GM12878 (cell line): ENCODE results near the gene CLCN7. TPM values are rescaled to one million over a fixed set of nuclear protein-coding genes. Genes with fewer than 3 reads are reported as not detected.
A peak's percentile ranks its signal among the peaks of the same experiment; 100 is the strongest.

Source experiments
- ATAC-seq: fragments of 200-7000 bp; cut with Tn5 transposase; 3 replicates; pipeline ENCODE4 v1.9.1; 2020; ENCODE audit warnings: mild to moderate bottlenecking, moderate library complexity
- BruUV-seq: library from RNA; stranded (reverse); fragments of 400-500 nt; replicated peaks from 2 replicates; lab custom pipeline; 2021; lab: Mats Ljungman, UMichigan
- CTCF ChIA-PET: fragments of 300-600 bp; sonication (Branson Sonifier 250); formaldehyde crosslinking; extraction: SDS; loops from one replicate; lab custom pipeline; 2021; ENCODE audit warnings: inconsistent platforms; lab: Yijun Ruan, JAX
- POLR2A ChIA-PET: fragments of 350-600 bp; formaldehyde crosslinking; extraction: SDS; loops from one replicate; lab custom pipeline; 2021; ENCODE audit warnings: inconsistent platforms; lab: Charles Lee
- RAD21 ChIA-PET: fragments of 300-600 bp; sonication (Branson Sonifier 250); formaldehyde crosslinking; loops from one replicate; lab custom pipeline; 2023; ENCODE audit warnings: antibody characterized with exemption; ENCODE audit not compliant: unreplicated experiment; lab: Charles Lee
- SMC1A ChIA-PET: fragments of 300-600 bp; sonication (Branson Sonifier 250); formaldehyde crosslinking; loops from one replicate; lab custom pipeline; 2023; ENCODE audit not compliant: unreplicated experiment, uncharacterized antibody; lab: Charles Lee
- DNase-seq: peaks from one replicate; pipeline ENCODE4 v3.0.0-alpha.2; 2011; ENCODE audit warnings: low read depth, low spot score
- FAIRE-seq: peaks from 3 replicates; lab custom pipeline; 2011; peaks lifted over from hg19 to GRCh38; lab: Jason Lieb, UNC
- H2AFZ ChIP-seq: 2 replicates; pipeline ENCODE4 v1.6.0; 2011; ENCODE audit warnings: low read depth, low read length, control low read depth; ENCODE audit not compliant: control insufficient read depth
- H3K27ac ChIP-seq: 2 replicates; pipeline ENCODE4 v1.5.1; 2011; ENCODE audit warnings: control low read depth; ENCODE audit not compliant: control insufficient read depth, insufficient read depth
- H3K27me3 ChIP-seq, 2 experiments: replicated peaks in 1 of 2; 2 replicates each; pipeline versions ENCODE4 v1.6.0 to v1.6.1; 2011; ENCODE audit warnings: low read length in 1 of 2; ENCODE audit not compliant: control insufficient read depth in 2 of 2, insufficient read depth in 2 of 2
- H3K36me3 ChIP-seq, 2 experiments: 2 replicates each; pipeline ENCODE4 v1.5.1; 2011; ENCODE audit warnings: low read length in 1 of 2; ENCODE audit not compliant: control insufficient read depth in 2 of 2, insufficient read depth in 2 of 2
- H3K4me1 ChIP-seq: 2 replicates; pipeline ENCODE4 v1.6.1; 2011; ENCODE audit warnings: mild to moderate bottlenecking, low read length, moderate library complexity, mixed read lengths; ENCODE audit not compliant: control insufficient read depth, insufficient read depth
- H3K4me2 ChIP-seq: 2 replicates; pipeline ENCODE4 v1.6.0; 2011; ENCODE audit warnings: control low read depth; ENCODE audit not compliant: control insufficient read depth, insufficient read depth
- H3K4me3 ChIP-seq: fragments of 200-600 bp; sonication (generic); 2 replicates; pipeline ENCODE4 v1.5.1; 2016
- H3K79me2 ChIP-seq: 2 replicates; pipeline ENCODE4 v1.6.0; 2011; ENCODE audit warnings: low read length; ENCODE audit not compliant: control insufficient read depth, insufficient read depth
- H3K9ac ChIP-seq: 2 replicates; pipeline ENCODE4 v1.8.0; 2011; ENCODE audit warnings: low read length, control low read depth, mixed read lengths; ENCODE audit not compliant: control insufficient read depth, insufficient read depth
- H3K9me3 ChIP-seq: replicated peaks from 3 replicates; pipeline ENCODE4 v1.5.1; 2011; ENCODE audit warnings: mild to moderate bottlenecking, low read length; ENCODE audit not compliant: control insufficient read depth, insufficient read depth
- H4K20me1 ChIP-seq: 2 replicates; pipeline ENCODE4 v1.6.0; 2011; ENCODE audit not compliant: control insufficient read depth, insufficient read depth
- KLF5 ChIP-seq: fragments of 450-650 bp; IDR thresholded peaks from 2 replicates; pipeline ENCODE4 v1.6.1; 2014; ENCODE audit warnings: mild to moderate bottlenecking; ENCODE audit not compliant: partially characterized antibody
- MAX ChIP-seq: IDR thresholded peaks from 2 replicates; pipeline ENCODE4 v1.6.1; 2012; ENCODE audit warnings: low read depth, low read length, improper control_type of control experiment
- NFIC ChIP-seq: IDR thresholded peaks from 2 replicates; pipeline ENCODE4 v1.6.1; 2012; ENCODE audit warnings: low read depth, mild to moderate bottlenecking, inconsistent platforms, low read length, moderate library complexity
- NFYB ChIP-seq: IDR thresholded peaks from 2 replicates; pipeline ENCODE4 v1.6.1; 2011; ENCODE audit warnings: low read depth, mild to moderate bottlenecking, low read length, improper control_type of control experiment, moderate library complexity; ENCODE audit not compliant: insufficient read depth
- PAX8 ChIP-seq: fragments of 450-650 bp; IDR thresholded peaks from 2 replicates; pipeline ENCODE4 v1.6.1; 2017; ENCODE audit warnings: mild to moderate bottlenecking, moderate library complexity
- POLR2AphosphoS2 ChIP-seq: IDR thresholded peaks from 2 replicates; pipeline ENCODE4 v1.6.1; 2011; ENCODE audit warnings: low read depth, mild to moderate bottlenecking, low read length, improper control_type of control experiment, moderate library complexity
- RBBP5 ChIP-seq: fragments of 200-600 bp; sonication (generic); conservative IDR thresholded peaks from 2 replicates; pipeline ENCODE4 v1.6.1; 2016
- SMAD5 ChIP-seq: IDR thresholded peaks from 2 replicates; pipeline ENCODE4 v1.6.1; 2016; ENCODE audit warnings: antibody characterized with exemption, low read depth
- SPI1 ChIP-seq: IDR thresholded peaks from 2 replicates; pipeline ENCODE4 v1.6.1; 2011; ENCODE audit warnings: low read depth, mild to moderate bottlenecking, low read length, moderate library complexity, borderline replicate concordance; ENCODE audit not compliant: insufficient read depth
- ZNF274 ChIP-seq: IDR thresholded peaks from one replicate; pipeline ENCODE4 v1.8.0; 2011; ENCODE audit not compliant: insufficient read length, insufficient read depth
- WGBS: methylation state at CpG from one replicate; pipeline ENCODE4 v1.1.6; 2016; ENCODE audit warnings: low lambda C conversion rate; ENCODE audit not compliant: insufficient replicate concordance, insufficient coverage; ENCODE audit errors: missing lambda C conversion rate; 5-methylcytosine and 5-hydroxymethylcytosine counted together
- in situ Hi-C: fragments of 300-500 bp; cut with MboI; formaldehyde crosslinking; loops from 9 replicates; pipeline ENCODE4 v1.14.3; 2018; ENCODE audit warnings: mixed read lengths
- intact Hi-C: fragments of 100-400 bp; cut with micrococcal nuclease; formaldehyde crosslinking; loops from one replicate; pipeline ENCODE4 v1.14.2; 2022; ENCODE audit not compliant: unreplicated experiment
- polyA plus RNA-seq, 11 experiments: library from polyadenylated mRNA; depleted of rRNA in 4 of 11; unstranded in 6 of 11; stranded (reverse) in 5 of 11; fragments of >200 nt; fragmentation: Nextera tagmentation in 4 of 11; fragmentation: Illumina TruSeq in 1 of 11; extraction: Ambion mirVana in 4 of 11; extraction: Trizol in 1 of 11; gene quantifications; 1 replicate in 1 of 11; 2 replicates in 10 of 11; pipeline versions ENCODE4 v1.2.1 to v1.2.3, GENCODE V29; 2011 to 2016; ENCODE audit warnings: inconsistent platforms in 2 of 11, missing spikeins in 2 of 11, low read depth in 1 of 11
- total RNA-seq, 4 experiments: library from RNA; depleted of rRNA in 3 of 4; stranded (reverse); fragments of >200 nt in 3 of 4; fragmentation: Illumina TruSeq in 1 of 4; extraction: Trizol in 1 of 4; gene quantifications; 2 replicates each; pipeline versions ENCODE4 v1.2.1 to v1.2.3, GENCODE V29; 2013 to 2021
- TF ChIP-seq, protein P1 (sequence below), 3 experiments: IDR thresholded peaks in 2 of 3; conservative IDR thresholded peaks in 1 of 3; 2 replicates each; pipeline ENCODE4 v1.5.1; 2011; ENCODE audit warnings: low read depth in 3 of 3, low read length in 3 of 3, mild to moderate bottlenecking in 3 of 3, control low read depth in 2 of 3, moderate library complexity in 2 of 3, inconsistent platforms in 1 of 3, mixed read lengths in 1 of 3; ENCODE audit not compliant: control insufficient read depth in 2 of 3, insufficient read depth in 1 of 3; ENCODE audit errors: extremely low read depth in 1 of 3
- TF ChIP-seq, protein P2 (sequence below): fragments of 450-650 bp; IDR thresholded peaks from 2 replicates; pipeline ENCODE4 v1.6.1; 2017; ENCODE audit warnings: low read depth, mild to moderate bottlenecking, moderate library complexity

The CLCN7 gene
- total and polyA plus RNA-seq, 10 of the 15 experiments (the other 5 are each of a cell fraction or from before 2014, with no cell fraction given), result 0.04 to 62.5 (median 19.9) TPM

GRCh38 chr16:1494129-1494640, 19.4 kb upstream of the CLCN7 start:
- H3K9ac ChIP-seq, result peak overlapping the region; percentile 92
- H3K27me3 ChIP-seq, result no peaks in the 10 kb centered on the region
- ChIA-PET CTCF (interaction anchor here (1.1 to 1.8 kb wide), 2 partner anchors 65 kb away, joined by 3 to 6 read pairs; no protein-coding TSS in a partner anchor), RAD21 (no interaction called here), POLR2A (interaction anchor here (1.2 kb wide), 1 partner anchor 73 kb away, joined by 4 read pairs; the partner anchor contains the start of gene UQCC4), SMC1A (interaction anchor here (1.2 kb wide), 1 partner anchor 10 kb away, joined by 3 read pairs; no protein-coding TSS in a partner anchor)
- H4K20me1 ChIP-seq, result no peaks in the 10 kb centered on the region
- H3K9me3 ChIP-seq, result no peaks in the 10 kb centered on the region
- H3K27ac ChIP-seq, result no peak overlapping the region
- WGBS, result 43% methylated on average over 25 of the region's 25 CpGs
- no peak for FAIRE-seq
- peak; percentile 4; the same call in 1 of the 3 replicates for ATAC-seq
- in situ Hi-C loops (no loop called here), intact Hi-C loops (no loop called here)
- H3K4me1 ChIP-seq, result peaks cover 6% of the 10 kb centered on the region
- peaks cover 17% of the 10 kb centered on the region for H3K79me2 ChIP-seq
- no peak for DNase-seq
- peaks cover 3 to 7% of the 10 kb centered on the region in 2 experiments; a peak in 3 of 4 replicates for H3K36me3 ChIP-seq
- peak overlapping the region; percentile 95 for H3K4me3 ChIP-seq
- H2AFZ ChIP-seq, result no peak overlapping the region
- peak overlapping the region; percentile 94 for H3K4me2 ChIP-seq
- no TSS peak for BruUV-seq
- TF ChIP-seq RBBP5, result no peak
- TF ChIP-seq, protein P1, sequence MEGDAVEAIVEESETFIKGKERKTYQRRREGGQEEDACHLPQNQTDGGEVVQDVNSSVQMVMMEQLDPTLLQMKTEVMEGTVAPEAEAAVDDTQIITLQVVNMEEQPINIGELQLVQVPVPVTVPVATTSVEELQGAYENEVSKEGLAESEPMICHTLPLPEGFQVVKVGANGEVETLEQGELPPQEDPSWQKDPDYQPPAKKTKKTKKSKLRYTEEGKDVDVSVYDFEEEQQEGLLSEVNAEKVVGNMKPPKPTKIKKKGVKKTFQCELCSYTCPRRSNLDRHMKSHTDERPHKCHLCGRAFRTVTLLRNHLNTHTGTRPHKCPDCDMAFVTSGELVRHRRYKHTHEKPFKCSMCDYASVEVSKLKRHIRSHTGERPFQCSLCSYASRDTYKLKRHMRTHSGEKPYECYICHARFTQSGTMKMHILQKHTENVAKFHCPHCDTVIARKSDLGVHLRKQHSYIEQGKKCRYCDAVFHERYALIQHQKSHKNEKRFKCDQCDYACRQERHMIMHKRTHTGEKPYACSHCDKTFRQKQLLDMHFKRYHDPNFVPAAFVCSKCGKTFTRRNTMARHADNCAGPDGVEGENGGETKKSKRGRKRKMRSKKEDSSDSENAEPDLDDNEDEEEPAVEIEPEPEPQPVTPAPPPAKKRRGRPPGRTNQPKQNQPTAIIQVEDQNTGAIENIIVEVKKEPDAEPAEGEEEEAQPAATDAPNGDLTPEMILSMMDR (IDR thresholded peaks at IDR 0.05 in 2 of 3, conservative IDR thresholded peaks at IDR 0.05 in 1 of 3; ENCODE audit: control insufficient read depth in 2 of 3, extremely low read depth in 1 of 3, insufficient read depth in 1 of 3, low read depth in 3 of 3, low read length in 3 of 3), result peak in 2 of 3 experiments; percentile 7 to 10; a peak in 2 of 6 replicates

DNA sequence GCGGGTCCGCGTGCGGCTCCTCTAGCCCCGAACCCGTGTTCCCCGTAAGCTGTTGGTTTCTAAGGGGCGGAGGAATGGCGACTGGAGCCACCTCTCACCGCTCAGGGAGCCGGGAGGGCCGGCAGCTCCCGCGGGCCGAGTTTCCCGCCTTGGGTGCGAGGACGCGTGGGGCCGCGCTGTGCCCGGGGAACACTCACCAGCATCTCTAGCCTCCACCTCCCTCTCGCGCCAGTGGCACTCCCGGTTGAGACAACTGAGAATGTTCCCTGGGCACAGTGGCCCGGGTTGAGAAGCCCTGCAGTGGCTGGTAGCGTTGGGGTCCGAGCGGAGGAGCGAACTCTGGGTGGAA, 18.9 kb upstream of the CLCN7 start:
- WGBS, result under 1% methylated on average over 30 of the region's 30 CpGs
- Histone ChIP-seq H3K9ac (peak overlapping the region; percentile 92), H3K4me1 (peaks cover 6% of the 10 kb centered on the region), H3K36me3 (peaks cover 3 to 7% of the 10 kb centered on the region in 2 experiments; a peak in 3 of 4 replicates), H3K4me3 (peak overlapping the region; percentile 95), H3K79me2 (peaks cover 17% of the 10 kb centered on the region), H4K20me1 (no peaks in the 10 kb centered on the region), H3K4me2 (peak overlapping the region; percentile 94), H3K27me3 (no peaks in the 10 kb centered on the region), H2AFZ (peak overlapping the region; percentile 96), H3K9me3 (no peaks in the 10 kb centered on the region), H3K27ac (peak overlapping the region; percentile 94)
- no peak for DNase-seq
- no peak for FAIRE-seq
- CTCF ChIA-PET, result interaction anchor here (1.8 kb wide), 1 partner anchor 65 kb away, joined by 6 read pairs; no protein-coding TSS in a partner anchor
- peak; percentile 42 for ATAC-seq
- TSS peak; percentile 84 for BruUV-seq
- SMC1A ChIA-PET, result interaction anchor here (1.2 kb wide), 1 partner anchor 9 kb away, joined by 3 read pairs; no protein-coding TSS in a partner anchor
- in situ Hi-C loops, result no loop called here
- intact Hi-C loops, result no loop called here
- POLR2A ChIA-PET, result interaction anchor here (1.2 kb wide), 1 partner anchor 73 kb away, joined by 4 read pairs; the partner anchor contains the start of gene UQCC4
- RAD21 ChIA-PET, result no interaction called here
- TF ChIP-seq POLR2AphosphoS2 (no peak), MAX (no peak; the same call in 1 of the 2 replicates), PAX8 (no peak), NFYB (no peak), NFIC (no peak), KLF5 (no peak), ZNF274 (no peak), SPI1 (no peak), SMAD5 (no peak)
- TF ChIP-seq, protein P2, sequence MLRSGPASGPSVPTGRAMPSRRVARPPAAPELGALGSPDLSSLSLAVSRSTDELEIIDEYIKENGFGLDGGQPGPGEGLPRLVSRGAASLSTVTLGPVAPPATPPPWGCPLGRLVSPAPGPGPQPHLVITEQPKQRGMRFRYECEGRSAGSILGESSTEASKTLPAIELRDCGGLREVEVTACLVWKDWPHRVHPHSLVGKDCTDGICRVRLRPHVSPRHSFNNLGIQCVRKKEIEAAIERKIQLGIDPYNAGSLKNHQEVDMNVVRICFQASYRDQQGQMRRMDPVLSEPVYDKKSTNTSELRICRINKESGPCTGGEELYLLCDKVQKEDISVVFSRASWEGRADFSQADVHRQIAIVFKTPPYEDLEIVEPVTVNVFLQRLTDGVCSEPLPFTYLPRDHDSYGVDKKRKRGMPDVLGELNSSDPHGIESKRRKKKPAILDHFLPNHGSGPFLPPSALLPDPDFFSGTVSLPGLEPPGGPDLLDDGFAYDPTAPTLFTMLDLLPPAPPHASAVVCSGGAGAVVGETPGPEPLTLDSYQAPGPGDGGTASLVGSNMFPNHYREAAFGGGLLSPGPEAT, result no peak
